ENCODE results near the gene PABPC1L. TPM values are rescaled to one million over a fixed set of nuclear protein-coding genes. Genes with fewer than 3 reads are reported as not detected.

Gene PABPC1L
- polyA plus RNA-seq, 2 of the 4 experiments (the other 2 are of a cell fraction): 37.1 to 73.1 TPM

DNA sequence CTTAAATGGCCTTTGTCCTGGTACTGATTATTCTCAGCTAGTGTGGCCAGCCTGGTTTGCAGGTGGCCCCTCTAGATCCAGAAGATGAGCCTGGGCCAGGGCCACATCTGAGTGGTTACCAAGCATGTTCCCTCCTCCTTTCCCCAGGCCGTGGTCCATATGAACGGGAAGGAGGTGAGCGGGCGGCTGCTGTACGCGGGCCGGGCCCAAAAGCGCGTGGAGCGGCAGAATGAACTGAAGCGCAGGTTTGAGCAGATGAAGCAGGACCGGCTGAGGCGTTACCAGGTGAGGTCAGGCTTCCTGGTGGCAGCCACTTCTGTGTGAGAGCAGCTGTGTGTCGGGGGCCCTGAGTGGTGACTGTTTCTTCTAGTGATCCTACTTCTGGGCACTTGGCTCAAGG lies 11.6 kb downstream of the PABPC1L start (continued):
- TF ChIP-seq BCL3 (IDR thresholded peaks at IDR 0.05): no peak

- 86% methylated on average over 4 of the region's 4 CpGs for WGBS (ENCODE audit: missing lambda C conversion rate)
- DNase-seq (ENCODE audit: low read depth in 1 of 2, low spot score in 1 of 2) (no peak), ATAC-seq (no peak), FAIRE-seq (no peak)
- Histone ChIP-seq H3K27ac (no peak overlapping the region), H3K4me3 (no peak overlapping the region), H3K9me3 (no peaks in the 10 kb centered on the region), H3K4me1 (no peaks in the 10 kb centered on the region), H3K4me2 (no peak overlapping the region)
- TF ChIP-seq, protein P1, sequence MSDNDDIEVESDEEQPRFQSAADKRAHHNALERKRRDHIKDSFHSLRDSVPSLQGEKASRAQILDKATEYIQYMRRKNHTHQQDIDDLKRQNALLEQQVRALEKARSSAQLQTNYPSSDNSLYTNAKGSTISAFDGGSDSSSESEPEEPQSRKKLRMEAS (IDR thresholded peaks at IDR 0.05): no peak
- TF ChIP-seq ELK1 (IDR thresholded peaks at IDR 0.05; ENCODE audit: low read depth, low read length): no peak
- no peak for TF ChIP-seq RARB (CRISPR knock-in tag; IDR thresholded peaks at IDR 0.05)
- TF ChIP-seq, protein P2, sequence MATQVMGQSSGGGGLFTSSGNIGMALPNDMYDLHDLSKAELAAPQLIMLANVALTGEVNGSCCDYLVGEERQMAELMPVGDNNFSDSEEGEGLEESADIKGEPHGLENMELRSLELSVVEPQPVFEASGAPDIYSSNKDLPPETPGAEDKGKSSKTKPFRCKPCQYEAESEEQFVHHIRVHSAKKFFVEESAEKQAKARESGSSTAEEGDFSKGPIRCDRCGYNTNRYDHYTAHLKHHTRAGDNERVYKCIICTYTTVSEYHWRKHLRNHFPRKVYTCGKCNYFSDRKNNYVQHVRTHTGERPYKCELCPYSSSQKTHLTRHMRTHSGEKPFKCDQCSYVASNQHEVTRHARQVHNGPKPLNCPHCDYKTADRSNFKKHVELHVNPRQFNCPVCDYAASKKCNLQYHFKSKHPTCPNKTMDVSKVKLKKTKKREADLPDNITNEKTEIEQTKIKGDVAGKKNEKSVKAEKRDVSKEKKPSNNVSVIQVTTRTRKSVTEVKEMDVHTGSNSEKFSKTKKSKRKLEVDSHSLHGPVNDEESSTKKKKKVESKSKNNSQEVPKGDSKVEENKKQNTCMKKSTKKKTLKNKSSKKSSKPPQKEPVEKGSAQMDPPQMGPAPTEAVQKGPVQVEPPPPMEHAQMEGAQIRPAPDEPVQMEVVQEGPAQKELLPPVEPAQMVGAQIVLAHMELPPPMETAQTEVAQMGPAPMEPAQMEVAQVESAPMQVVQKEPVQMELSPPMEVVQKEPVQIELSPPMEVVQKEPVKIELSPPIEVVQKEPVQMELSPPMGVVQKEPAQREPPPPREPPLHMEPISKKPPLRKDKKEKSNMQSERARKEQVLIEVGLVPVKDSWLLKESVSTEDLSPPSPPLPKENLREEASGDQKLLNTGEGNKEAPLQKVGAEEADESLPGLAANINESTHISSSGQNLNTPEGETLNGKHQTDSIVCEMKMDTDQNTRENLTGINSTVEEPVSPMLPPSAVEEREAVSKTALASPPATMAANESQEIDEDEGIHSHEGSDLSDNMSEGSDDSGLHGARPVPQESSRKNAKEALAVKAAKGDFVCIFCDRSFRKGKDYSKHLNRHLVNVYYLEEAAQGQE (IDR thresholded peaks at IDR 0.05): no peak
- TF ChIP-seq RNF2 (IDR thresholded peaks at IDR 0.05; ENCODE audit: borderline replicate concordance, low read depth): no peak
- TF ChIP-seq SREBF2 (IDR thresholded peaks at IDR 0.05): no peak
- TF ChIP-seq USF2 (IDR thresholded peaks at IDR 0.05): no peak
- TF ChIP-seq SMC3 (IDR thresholded peaks at IDR 0.05): no peak
- TF ChIP-seq PBX3 (IDR thresholded peaks at IDR 0.05): no peak
- TF ChIP-seq JUNB (IDR thresholded peaks at IDR 0.05): no peak
- TF ChIP-seq POLR2AphosphoS2 (conservative IDR thresholded peaks at IDR 0.05; ENCODE audit: low read length): no peak
- TF ChIP-seq ZFP36 (IDR thresholded peaks at IDR 0.05; ENCODE audit: borderline replicate concordance, partially characterized antibody): no peak
- TF ChIP-seq FOSB (CRISPR knock-in tag; IDR thresholded peaks at IDR 0.05): no peak
- POLR2A ChIA-PET: no interaction called here
- CTCF ChIA-PET: interaction anchor here (1.0 to 1.3 kb wide), 3 partner anchors 8 to 172 kb away, joined by 3 read pairs; no protein-coding TSS in a partner anchor
Measured at GRCh38 chr20:44924541-44924940, 14.7 kb downstream of the PABPC1L start.

DNA sequence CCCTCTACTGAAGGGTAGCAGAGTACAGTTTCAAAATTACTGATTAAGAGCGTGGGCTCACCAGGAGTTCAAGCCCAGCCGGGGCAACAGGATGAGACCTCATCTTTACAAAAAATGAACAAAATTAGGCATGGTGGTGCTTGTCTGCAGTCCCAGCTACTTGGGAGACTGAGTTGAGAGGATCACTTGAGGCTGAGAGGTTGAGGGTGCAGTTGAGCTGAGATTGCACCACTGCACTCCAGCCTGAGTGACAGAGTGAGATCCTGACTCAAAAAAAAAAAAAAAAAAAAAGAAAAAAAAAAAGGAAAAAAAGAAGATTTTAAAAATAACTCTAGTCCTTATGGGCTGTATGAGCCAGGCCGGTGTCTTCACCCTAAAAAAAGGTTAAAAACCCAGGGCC lies 18.7 kb downstream of the PABPC1L start:
- no peak overlapping the region for H3K4me2 ChIP-seq
- ChIA-PET CTCF (interaction anchor here (0.6 to 1.0 kb wide), 2 partner anchors 10 to 181 kb away, joined by 3 to 5 read pairs; no protein-coding TSS in a partner anchor), POLR2A (no interaction called here)
- FAIRE-seq (no peak), DNase-seq (ENCODE audit: low read depth in 1 of 2, low spot score in 1 of 2) (no peak), ATAC-seq (no peak)
- 59% methylated on average over 3 of the region's 3 CpGs for whole genome bisulfite sequencing (ENCODE audit: missing lambda C conversion rate)
- H3K4me1 ChIP-seq: no peaks in the 10 kb centered on the region
- TF ChIP-seq PHF8 (IDR thresholded peaks at IDR 0.05; ENCODE audit: borderline replicate concordance, low read depth) (no peak), TP53 (CRISPR knock-in tag; IDR thresholded peaks at IDR 0.05) (no peak), SMC3 (IDR thresholded peaks at IDR 0.05) (no peak), RCOR1 (IDR thresholded peaks at IDR 0.05; ENCODE audit: low read depth, low read length) (no peak), HDAC2 (IDR thresholded peaks at IDR 0.05) (no peak)
- TF ChIP-seq, protein P1 (IDR thresholded peaks at IDR 0.05): no peak
- H3K9me3 ChIP-seq: no peaks in the 10 kb centered on the region
- no peak overlapping the region for H3K27ac ChIP-seq
- H3K4me3 ChIP-seq: no peak overlapping the region

Data from A549 (cell line).